Measurements from ENCODE around the gene CD53. TPM values are rescaled to one million over a fixed set of nuclear protein-coding genes. Genes with fewer than 3 reads are reported as not detected.

CD53 gene
- total and polyA plus RNA-seq, 9 of the 15 experiments (the other 6 are each of a cell fraction or from before 2014, with no cell fraction given): 63.5 to 220 (median 131) TPM

DNA sequence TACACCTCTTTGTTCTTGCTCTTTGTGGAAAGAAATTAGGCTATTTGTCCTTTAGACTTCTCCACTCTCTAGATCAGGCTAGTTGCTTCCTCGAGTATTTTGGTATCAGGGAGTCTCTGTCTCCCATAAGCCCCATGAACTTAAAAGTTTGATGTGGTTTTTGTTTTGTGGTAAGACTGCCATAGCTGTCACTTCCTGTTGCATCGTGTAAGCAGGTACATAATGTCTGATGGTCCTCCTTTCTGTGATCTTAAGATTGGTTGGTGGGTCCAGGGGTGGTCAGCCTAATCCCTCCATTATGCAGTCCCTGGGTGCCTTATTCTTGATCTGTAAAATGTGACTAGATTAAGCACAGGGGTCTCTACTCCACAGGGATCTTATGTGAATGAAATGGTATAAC, 23.1 kb downstream of the CD53 start:
- H3K36me3 ChIP-seq (ENCODE audit: control insufficient read depth, insufficient read depth, low read length): peaks cover 48% of the 10 kb centered on the region; the same call in 2 of the 3 replicates
- intact Hi-C loops (cut with micrococcal nuclease): no loop called here
- BruUV-seq (replicated peaks): no TSS peak
- H3K4me2 ChIP-seq (ENCODE audit: insufficient read depth, low read length): no peak overlapping the region
- no peak overlapping the region for H3K27ac ChIP-seq (ENCODE audit: extremely low read depth, low read depth, low read length)
- CTCF ChIA-PET (ENCODE audit: low intra/inter-chr PET ratio): no interaction called here
- no peak overlapping the region for H3K4me3 ChIP-seq
- H3K4me1 ChIP-seq (replicated peaks in 1 of 2; ENCODE audit: control insufficient read depth in 2 of 2, insufficient read depth in 2 of 2, low read length in 2 of 2): peaks cover 0 to 20% of the 10 kb centered on the region in 2 experiments; a peak in 4 of 5 replicates
- no peaks in the 10 kb centered on the region for H3K9me3 ChIP-seq (replicated peaks; ENCODE audit: control insufficient read depth, insufficient read depth, low read depth, low read length)
- H3K9ac ChIP-seq (ENCODE audit: insufficient read depth in 1 of 2, low read depth in 2 of 2, low read length in 2 of 2): no peak overlapping the region
- FAIRE-seq: no peak
- H3K9me1 ChIP-seq (ENCODE audit: control insufficient read depth, insufficient read depth, low read length): no peaks in the 10 kb centered on the region
- no peaks in the 10 kb centered on the region for H4K20me1 ChIP-seq (replicated peaks; ENCODE audit: control insufficient read depth, insufficient read depth, low read length)
- H2AFZ ChIP-seq (ENCODE audit: low read depth, low read length): no peak overlapping the region
- no peaks in the 10 kb centered on the region for H3K27me3 ChIP-seq (ENCODE audit: control insufficient read depth in 2 of 2, insufficient read depth in 2 of 2, low read length in 2 of 2)
- 19% methylated on average over 2 of the region's 2 CpGs for WGBS (ENCODE audit: insufficient coverage, low coverage, missing lambda C conversion rate)
- H3K79me2 ChIP-seq (ENCODE audit: control insufficient read depth, insufficient read depth, low read length): peaks cover 17% of the 10 kb centered on the region; the same call in 2 of the 3 replicates
- no peak for ATAC-seq
- in situ Hi-C loops (cut with MboI): no loop called here
- POLR2A ChIA-PET: interaction anchor here (0.7 kb wide), 1 partner anchor 13 kb away, joined by 4 read pairs; no protein-coding TSS in a partner anchor
- DNase-seq (ENCODE audit: extremely low read depth in 1 of 4, low spot score in 3 of 4): no peak
- TF ChIP-seq ZNF76 (CRISPR knock-in tag; IDR thresholded peaks at IDR 0.05; ENCODE audit: borderline replicate concordance) (no peak), FOXK1 (CRISPR knock-in tag; IDR thresholded peaks at IDR 0.05; ENCODE audit: borderline replicate concordance) (no peak), SIRT6 (IDR thresholded peaks at IDR 0.05; ENCODE audit: low read depth, low read length) (no peak), JUND (IDR thresholded peaks at IDR 0.05; ENCODE audit: borderline replicate concordance, low read depth, low read length) (no peak), JUND (tag; IDR thresholded peaks at IDR 0.05; ENCODE audit: borderline replicate concordance, low read depth, low read length) (no peak)
- TF ChIP-seq, protein P1, sequence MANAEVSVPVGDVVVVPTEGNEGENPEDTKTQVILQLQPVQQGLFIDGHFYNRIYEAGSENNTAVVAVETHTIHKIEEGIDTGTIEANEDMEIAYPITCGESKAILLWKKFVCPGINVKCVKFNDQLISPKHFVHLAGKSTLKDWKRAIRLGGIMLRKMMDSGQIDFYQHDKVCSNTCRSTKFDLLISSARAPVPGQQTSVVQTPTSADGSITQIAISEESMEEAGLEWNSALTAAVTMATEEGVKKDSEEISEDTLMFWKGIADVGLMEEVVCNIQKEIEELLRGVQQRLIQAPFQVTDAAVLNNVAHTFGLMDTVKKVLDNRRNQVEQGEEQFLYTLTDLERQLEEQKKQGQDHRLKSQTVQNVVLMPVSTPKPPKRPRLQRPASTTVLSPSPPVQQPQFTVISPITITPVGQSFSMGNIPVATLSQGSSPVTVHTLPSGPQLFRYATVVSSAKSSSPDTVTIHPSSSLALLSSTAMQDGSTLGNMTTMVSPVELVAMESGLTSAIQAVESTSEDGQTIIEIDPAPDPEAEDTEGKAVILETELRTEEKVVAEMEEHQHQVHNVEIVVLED (CRISPR knock-in tag; IDR thresholded peaks at IDR 0.05): no peak
- TF ChIP-seq, protein P2, sequence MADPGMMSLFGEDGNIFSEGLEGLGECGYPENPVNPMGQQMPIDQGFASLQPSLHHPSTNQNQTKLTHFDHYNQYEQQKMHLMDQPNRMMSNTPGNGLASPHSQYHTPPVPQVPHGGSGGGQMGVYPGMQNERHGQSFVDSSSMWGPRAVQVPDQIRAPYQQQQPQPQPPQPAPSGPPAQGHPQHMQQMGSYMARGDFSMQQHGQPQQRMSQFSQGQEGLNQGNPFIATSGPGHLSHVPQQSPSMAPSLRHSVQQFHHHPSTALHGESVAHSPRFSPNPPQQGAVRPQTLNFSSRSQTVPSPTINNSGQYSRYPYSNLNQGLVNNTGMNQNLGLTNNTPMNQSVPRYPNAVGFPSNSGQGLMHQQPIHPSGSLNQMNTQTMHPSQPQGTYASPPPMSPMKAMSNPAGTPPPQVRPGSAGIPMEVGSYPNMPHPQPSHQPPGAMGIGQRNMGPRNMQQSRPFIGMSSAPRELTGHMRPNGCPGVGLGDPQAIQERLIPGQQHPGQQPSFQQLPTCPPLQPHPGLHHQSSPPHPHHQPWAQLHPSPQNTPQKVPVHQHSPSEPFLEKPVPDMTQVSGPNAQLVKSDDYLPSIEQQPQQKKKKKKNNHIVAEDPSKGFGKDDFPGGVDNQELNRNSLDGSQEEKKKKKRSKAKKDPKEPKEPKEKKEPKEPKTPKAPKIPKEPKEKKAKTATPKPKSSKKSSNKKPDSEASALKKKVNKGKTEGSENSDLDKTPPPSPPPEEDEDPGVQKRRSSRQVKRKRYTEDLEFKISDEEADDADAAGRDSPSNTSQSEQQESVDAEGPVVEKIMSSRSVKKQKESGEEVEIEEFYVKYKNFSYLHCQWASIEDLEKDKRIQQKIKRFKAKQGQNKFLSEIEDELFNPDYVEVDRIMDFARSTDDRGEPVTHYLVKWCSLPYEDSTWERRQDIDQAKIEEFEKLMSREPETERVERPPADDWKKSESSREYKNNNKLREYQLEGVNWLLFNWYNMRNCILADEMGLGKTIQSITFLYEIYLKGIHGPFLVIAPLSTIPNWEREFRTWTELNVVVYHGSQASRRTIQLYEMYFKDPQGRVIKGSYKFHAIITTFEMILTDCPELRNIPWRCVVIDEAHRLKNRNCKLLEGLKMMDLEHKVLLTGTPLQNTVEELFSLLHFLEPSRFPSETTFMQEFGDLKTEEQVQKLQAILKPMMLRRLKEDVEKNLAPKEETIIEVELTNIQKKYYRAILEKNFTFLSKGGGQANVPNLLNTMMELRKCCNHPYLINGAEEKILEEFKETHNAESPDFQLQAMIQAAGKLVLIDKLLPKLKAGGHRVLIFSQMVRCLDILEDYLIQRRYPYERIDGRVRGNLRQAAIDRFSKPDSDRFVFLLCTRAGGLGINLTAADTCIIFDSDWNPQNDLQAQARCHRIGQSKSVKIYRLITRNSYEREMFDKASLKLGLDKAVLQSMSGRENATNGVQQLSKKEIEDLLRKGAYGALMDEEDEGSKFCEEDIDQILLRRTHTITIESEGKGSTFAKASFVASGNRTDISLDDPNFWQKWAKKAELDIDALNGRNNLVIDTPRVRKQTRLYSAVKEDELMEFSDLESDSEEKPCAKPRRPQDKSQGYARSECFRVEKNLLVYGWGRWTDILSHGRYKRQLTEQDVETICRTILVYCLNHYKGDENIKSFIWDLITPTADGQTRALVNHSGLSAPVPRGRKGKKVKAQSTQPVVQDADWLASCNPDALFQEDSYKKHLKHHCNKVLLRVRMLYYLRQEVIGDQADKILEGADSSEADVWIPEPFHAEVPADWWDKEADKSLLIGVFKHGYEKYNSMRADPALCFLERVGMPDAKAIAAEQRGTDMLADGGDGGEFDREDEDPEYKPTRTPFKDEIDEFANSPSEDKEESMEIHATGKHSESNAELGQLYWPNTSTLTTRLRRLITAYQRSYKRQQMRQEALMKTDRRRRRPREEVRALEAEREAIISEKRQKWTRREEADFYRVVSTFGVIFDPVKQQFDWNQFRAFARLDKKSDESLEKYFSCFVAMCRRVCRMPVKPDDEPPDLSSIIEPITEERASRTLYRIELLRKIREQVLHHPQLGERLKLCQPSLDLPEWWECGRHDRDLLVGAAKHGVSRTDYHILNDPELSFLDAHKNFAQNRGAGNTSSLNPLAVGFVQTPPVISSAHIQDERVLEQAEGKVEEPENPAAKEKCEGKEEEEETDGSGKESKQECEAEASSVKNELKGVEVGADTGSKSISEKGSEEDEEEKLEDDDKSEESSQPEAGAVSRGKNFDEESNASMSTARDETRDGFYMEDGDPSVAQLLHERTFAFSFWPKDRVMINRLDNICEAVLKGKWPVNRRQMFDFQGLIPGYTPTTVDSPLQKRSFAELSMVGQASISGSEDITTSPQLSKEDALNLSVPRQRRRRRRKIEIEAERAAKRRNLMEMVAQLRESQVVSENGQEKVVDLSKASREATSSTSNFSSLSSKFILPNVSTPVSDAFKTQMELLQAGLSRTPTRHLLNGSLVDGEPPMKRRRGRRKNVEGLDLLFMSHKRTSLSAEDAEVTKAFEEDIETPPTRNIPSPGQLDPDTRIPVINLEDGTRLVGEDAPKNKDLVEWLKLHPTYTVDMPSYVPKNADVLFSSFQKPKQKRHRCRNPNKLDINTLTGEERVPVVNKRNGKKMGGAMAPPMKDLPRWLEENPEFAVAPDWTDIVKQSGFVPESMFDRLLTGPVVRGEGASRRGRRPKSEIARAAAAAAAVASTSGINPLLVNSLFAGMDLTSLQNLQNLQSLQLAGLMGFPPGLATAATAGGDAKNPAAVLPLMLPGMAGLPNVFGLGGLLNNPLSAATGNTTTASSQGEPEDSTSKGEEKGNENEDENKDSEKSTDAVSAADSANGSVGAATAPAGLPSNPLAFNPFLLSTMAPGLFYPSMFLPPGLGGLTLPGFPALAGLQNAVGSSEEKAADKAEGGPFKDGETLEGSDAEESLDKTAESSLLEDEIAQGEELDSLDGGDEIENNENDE (IDR thresholded peaks at IDR 0.05; ENCODE audit: low read depth, low read length): no peak
- TF ChIP-seq, protein P3, sequence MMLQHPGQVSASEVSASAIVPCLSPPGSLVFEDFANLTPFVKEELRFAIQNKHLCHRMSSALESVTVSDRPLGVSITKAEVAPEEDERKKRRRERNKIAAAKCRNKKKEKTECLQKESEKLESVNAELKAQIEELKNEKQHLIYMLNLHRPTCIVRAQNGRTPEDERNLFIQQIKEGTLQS (IDR thresholded peaks at IDR 0.05): no peak
- TF ChIP-seq, protein P3 (CRISPR knock-in tag; conservative IDR thresholded peaks at IDR 0.05): no peak

Measured in K562 (cell line).